Measurements from ENCODE around the gene PTPRB. TPM values are rescaled to one million over a fixed set of nuclear protein-coding genes. Genes with fewer than 3 reads are reported as not detected.

PTPRB gene
- total RNA-seq, 1 donor from 2014 or later, result 38.7 TPM

DNA sequence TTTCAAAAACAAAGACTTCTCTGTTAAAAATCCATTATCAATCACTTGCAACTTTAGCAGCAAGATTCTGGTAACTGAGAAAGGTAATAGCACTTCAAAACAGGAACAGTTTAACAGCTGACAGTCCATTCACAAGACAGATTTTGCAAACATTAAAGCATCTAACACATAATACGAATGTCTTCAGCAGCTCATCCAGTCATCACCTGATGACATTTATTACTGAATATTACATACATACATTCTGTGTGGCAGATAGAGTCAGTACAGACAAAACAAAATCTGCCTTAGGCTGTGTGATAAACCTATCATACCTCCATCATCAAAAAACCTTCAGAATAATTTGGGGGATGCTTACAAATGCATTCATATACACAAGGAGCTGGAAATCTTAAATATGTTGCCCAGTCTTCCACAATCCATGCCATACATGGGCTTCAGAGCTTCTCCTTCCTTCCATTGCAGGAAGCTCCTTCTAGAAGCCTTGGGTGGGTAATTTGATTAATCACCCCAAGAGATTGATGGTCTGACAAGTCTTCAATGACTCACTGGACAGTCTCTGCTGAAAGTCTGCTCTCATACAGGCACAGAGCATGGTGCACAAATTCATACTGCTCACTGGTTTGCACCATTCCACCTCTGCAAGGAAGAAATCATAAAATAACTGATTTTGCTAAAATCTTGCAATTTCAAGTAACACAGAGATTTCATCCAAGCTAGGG lies 1.6 kb upstream of the PTPRB start:
- TF ChIP-seq, protein P1, sequence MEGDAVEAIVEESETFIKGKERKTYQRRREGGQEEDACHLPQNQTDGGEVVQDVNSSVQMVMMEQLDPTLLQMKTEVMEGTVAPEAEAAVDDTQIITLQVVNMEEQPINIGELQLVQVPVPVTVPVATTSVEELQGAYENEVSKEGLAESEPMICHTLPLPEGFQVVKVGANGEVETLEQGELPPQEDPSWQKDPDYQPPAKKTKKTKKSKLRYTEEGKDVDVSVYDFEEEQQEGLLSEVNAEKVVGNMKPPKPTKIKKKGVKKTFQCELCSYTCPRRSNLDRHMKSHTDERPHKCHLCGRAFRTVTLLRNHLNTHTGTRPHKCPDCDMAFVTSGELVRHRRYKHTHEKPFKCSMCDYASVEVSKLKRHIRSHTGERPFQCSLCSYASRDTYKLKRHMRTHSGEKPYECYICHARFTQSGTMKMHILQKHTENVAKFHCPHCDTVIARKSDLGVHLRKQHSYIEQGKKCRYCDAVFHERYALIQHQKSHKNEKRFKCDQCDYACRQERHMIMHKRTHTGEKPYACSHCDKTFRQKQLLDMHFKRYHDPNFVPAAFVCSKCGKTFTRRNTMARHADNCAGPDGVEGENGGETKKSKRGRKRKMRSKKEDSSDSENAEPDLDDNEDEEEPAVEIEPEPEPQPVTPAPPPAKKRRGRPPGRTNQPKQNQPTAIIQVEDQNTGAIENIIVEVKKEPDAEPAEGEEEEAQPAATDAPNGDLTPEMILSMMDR (IDR thresholded peaks at IDR 0.05; ENCODE audit: borderline replicate concordance), result no peak
- intact Hi-C loops (cut with micrococcal nuclease), result no loop called here

DNA sequence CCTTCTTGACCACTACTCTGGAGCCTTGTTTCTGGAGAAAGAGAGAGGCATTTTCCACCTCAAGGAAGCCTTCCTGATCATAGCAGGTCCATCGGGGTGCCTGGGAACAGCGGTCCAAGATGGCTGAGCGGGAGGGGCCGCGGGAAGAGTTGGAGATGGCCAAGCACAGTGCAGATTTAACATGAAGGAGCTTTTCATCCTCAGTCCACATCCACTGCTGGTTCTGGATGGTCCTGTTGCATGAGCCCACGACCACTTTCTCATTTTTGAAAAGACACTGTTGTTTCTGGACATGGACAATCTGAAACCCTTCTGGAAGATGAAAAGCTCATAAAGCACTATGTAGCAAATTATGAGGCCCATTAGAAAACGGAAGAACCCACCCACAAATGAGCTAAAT lies 1.5 kb downstream of the PTPRB start:
- peak overlapping the region; percentile 81 for H3K27ac ChIP-seq (replicated peaks)
- TF ChIP-seq, protein P1 (IDR thresholded peaks at IDR 0.05; ENCODE audit: borderline replicate concordance), result no peak
- intact Hi-C loops (cut with micrococcal nuclease), result no loop called here
- H3K9me3 ChIP-seq (replicated peaks), result no peaks in the 10 kb centered on the region
- no peaks in the 10 kb centered on the region for H3K36me3 ChIP-seq
- DNase-seq, result no peak
- H3K4me3 ChIP-seq, result peak overlapping the region; percentile 57
- no peaks in the 10 kb centered on the region for H3K27me3 ChIP-seq (ENCODE audit: low read depth)
- H3K4me1 ChIP-seq, result peaks cover 9% of the 10 kb centered on the region

More for the DNA sequence above, 1.6 kb upstream of the PTPRB start:
- H3K27ac ChIP-seq (replicated peaks), result no peak overlapping the region
- no peaks in the 10 kb centered on the region for H3K9me3 ChIP-seq (replicated peaks)
- no peaks in the 10 kb centered on the region for H3K27me3 ChIP-seq (ENCODE audit: low read depth)
- DNase-seq, result no peak
- no peaks in the 10 kb centered on the region for H3K36me3 ChIP-seq
- H3K4me1 ChIP-seq, result peaks cover 9% of the 10 kb centered on the region
- H3K4me3 ChIP-seq, result no peak overlapping the region

- Histone ChIP-seq H3K4me3 (peak overlapping the region; percentile 51), H3K27me3 (ENCODE audit: low read depth) (no peaks in the 10 kb centered on the region), H3K36me3 (no peaks in the 10 kb centered on the region), H3K4me1 (peaks cover 5% of the 10 kb centered on the region), H3K9me3 (replicated peaks) (no peaks in the 10 kb centered on the region), H3K27ac (replicated peaks) (peak overlapping the region; percentile 63)
- TF ChIP-seq, protein P1 (IDR thresholded peaks at IDR 0.05; ENCODE audit: borderline replicate concordance), result no peak
- intact Hi-C loops (cut with micrococcal nuclease), result no loop called here
- DNase-seq, result no peak
Measured at GRCh38 chr12:70628701-70629480, 8.3 kb downstream of the PTPRB start.

DNA sequence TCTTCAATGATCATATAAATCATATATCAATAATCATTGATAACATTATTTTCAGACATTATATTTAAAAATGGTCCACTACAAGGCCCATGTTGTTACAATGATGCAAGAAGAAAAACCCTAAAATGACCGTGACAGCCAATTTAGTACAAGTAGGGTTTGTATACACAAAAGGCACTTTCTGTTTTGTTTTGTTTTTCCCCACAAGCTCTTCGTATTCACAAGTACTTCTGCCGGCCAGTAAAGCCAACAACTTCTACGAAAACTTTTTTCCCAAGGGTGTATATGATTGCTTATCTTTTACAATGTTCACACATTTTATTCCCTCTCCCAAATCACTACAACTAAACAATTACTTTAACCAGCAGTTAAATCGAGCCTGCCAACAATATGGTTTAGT lies 9.6 kb downstream of the PTPRB start:
- intact Hi-C loops (cut with micrococcal nuclease), result no loop called here
- H3K27ac ChIP-seq (replicated peaks), result peak overlapping the region; percentile 63

DNA sequence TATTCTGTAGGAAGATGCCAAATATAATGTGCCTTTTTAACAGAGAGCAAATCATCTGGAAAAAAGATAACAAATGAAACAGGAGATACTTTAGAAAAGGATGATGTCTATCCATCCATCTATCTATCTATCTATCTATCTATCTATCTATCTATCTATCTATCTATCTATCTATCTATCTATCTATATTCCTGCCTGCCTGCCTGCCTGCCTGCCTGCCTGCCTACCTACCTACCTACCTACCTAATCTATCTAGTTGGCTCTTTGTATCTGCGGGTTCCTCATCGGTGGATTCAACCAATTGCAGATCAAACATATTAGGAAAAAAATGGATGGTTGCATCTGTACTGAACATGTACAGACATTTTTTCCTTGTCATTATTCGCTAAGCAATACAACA lies 11.0 kb downstream of the PTPRB start:
- intact Hi-C loops (cut with micrococcal nuclease), result no loop called here
- Histone ChIP-seq H3K27ac (replicated peaks) (no peak overlapping the region), H3K27me3 (ENCODE audit: low read depth) (no peaks in the 10 kb centered on the region), H3K4me1 (peaks cover 11% of the 10 kb centered on the region), H3K36me3 (no peaks in the 10 kb centered on the region), H3K4me3 (no peak overlapping the region), H3K9me3 (replicated peaks) (no peaks in the 10 kb centered on the region)
- TF ChIP-seq, protein P1 (IDR thresholded peaks at IDR 0.05; ENCODE audit: borderline replicate concordance), result no peak
- no peak for DNase-seq

More for the DNA sequence above, 9.6 kb downstream of the PTPRB start:
- DNase-seq, result no peak
- Histone ChIP-seq H3K4me1 (peaks cover 11% of the 10 kb centered on the region), H3K36me3 (no peaks in the 10 kb centered on the region), H3K27me3 (ENCODE audit: low read depth) (no peaks in the 10 kb centered on the region), H3K4me3 (peak overlapping the region; percentile 51), H3K9me3 (replicated peaks) (no peaks in the 10 kb centered on the region)
- TF ChIP-seq, protein P1 (IDR thresholded peaks at IDR 0.05; ENCODE audit: borderline replicate concordance), result no peak
